ENCODE measurements around the gene SLC9A9.

DNA sequence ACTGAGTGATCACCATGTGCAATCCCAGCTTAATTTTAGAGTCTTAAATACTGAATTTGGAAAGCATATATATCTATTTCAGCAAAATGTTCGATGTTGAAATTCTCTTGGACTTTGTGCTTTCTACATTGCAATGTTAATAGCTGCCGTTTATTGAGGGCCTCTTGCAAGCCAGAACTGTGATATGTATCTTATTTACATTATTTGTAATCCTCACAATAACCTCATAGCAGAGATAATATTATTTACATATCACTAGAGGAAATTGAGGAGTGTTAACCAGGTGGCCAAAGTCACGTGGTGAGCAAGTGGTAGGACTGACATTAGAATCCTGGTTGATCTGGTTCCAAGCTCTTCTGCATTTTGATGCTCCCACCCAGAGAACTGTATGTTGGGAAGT is 254.1 kb downstream of the SLC9A9 start:
- TF ChIP-seq POLR2A (IDR thresholded peaks at IDR 0.05) = no peak
- TF ChIP-seq POLR2AphosphoS5 (IDR thresholded peaks at IDR 0.05) = no peak
- TF ChIP-seq, protein P1, sequence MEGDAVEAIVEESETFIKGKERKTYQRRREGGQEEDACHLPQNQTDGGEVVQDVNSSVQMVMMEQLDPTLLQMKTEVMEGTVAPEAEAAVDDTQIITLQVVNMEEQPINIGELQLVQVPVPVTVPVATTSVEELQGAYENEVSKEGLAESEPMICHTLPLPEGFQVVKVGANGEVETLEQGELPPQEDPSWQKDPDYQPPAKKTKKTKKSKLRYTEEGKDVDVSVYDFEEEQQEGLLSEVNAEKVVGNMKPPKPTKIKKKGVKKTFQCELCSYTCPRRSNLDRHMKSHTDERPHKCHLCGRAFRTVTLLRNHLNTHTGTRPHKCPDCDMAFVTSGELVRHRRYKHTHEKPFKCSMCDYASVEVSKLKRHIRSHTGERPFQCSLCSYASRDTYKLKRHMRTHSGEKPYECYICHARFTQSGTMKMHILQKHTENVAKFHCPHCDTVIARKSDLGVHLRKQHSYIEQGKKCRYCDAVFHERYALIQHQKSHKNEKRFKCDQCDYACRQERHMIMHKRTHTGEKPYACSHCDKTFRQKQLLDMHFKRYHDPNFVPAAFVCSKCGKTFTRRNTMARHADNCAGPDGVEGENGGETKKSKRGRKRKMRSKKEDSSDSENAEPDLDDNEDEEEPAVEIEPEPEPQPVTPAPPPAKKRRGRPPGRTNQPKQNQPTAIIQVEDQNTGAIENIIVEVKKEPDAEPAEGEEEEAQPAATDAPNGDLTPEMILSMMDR (IDR thresholded peaks at IDR 0.05 in 8 of 11, conservative IDR thresholded peaks at IDR 0.05 in 3 of 11) = no peak
